Activated CD4-positive, alpha-beta memory T cell treated with anti-CD3 and anti-CD28 coated beads for 36 hours (primary cell): Measurements from ENCODE around the gene RNU7-1. TPM values are rescaled to one million over a fixed set of nuclear protein-coding genes. Genes with fewer than 3 reads are reported as not detected.
A peak's percentile ranks its signal among the peaks of the same experiment; 100 is the strongest.

ENCODE experiments used
- CTCF ChIA-PET: fragments of 350-600 bp; sonication (Branson Sonifier 250); formaldehyde crosslinking; loops from one replicate; lab custom pipeline; 2021; ENCODE audit warnings: antibody characterized with exemption, inconsistent platforms; lab: Charles Lee
- POLR2A ChIA-PET: fragments of 350-600 bp; sonication (Branson Sonifier 250); formaldehyde crosslinking; loops from one replicate; lab custom pipeline; 2021; ENCODE audit warnings: antibody characterized with exemption; lab: Charles Lee
- DNase-seq: peaks from one replicate; pipeline ENCODE4 v3.0.0-alpha.2; 2020
- H3K27ac Mint-ChIP-seq: one replicate; pipeline ENCODE4 v1.8.0; 2021; ENCODE audit warnings: mixed read lengths
- H3K27me3 Mint-ChIP-seq: one replicate; pipeline ENCODE4 v1.8.0; 2021; ENCODE audit warnings: mixed read lengths
- H3K36me3 Mint-ChIP-seq: one replicate; pipeline ENCODE4 v1.8.0; 2021; ENCODE audit warnings: mixed read lengths
- H3K4me1 Mint-ChIP-seq: one replicate; pipeline ENCODE4 v1.8.0; 2021; ENCODE audit warnings: low read depth, mixed read lengths
- H3K4me3 Mint-ChIP-seq: one replicate; pipeline ENCODE4 v1.8.0; 2021; ENCODE audit warnings: mild to moderate bottlenecking, mixed read lengths
- H3K9me3 Mint-ChIP-seq: one replicate; pipeline ENCODE4 v1.8.0; 2021; ENCODE audit warnings: mixed read lengths
- intact Hi-C: fragments of 100-400 bp; cut with micrococcal nuclease; formaldehyde crosslinking; loops from one replicate; pipeline ENCODE4 v1.15.1; 2023
- total RNA-seq, 2 experiments: library from RNA; stranded (reverse); gene quantifications; one replicate each; pipeline ENCODE4 v1.2.3, GENCODE V29; 2021

Gene RNU7-1
- total RNA-seq, 2 experiments from 2014 or later = not detected

DNA sequence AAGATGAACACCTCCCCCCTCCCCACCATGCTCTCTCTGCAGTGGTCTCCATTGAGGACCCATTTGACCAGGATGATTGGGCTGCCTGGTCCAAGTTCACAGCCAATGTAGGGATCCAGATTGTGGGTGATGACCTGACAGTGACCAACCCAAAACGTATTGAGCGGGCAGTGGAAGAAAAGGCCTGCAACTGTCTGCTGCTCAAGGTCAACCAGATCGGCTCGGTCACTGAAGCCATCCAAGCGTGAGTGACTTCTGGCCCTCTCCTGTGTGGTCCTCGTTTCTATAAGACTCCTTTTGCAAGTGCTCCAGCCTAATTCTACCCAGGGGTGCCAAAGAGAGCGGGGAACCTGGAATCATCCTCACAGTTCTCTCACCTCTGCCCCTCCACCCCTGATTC lies 22.1 kb upstream of the RNU7-1 start:
- intact Hi-C loops = loop anchor here (5.0 kb wide), 1 partner anchor 171 kb away; the partner anchor contains the start of gene C1R
- Mint-ChIP-seq H3K9me3 (no peaks in the 10 kb centered on the region), H3K27me3 (no peaks in the 10 kb centered on the region), H3K4me1 (peaks cover 30% of the 10 kb centered on the region), H3K36me3 (peaks cover 34% of the 10 kb centered on the region), H3K27ac (no peak overlapping the region), H3K4me3 (no peak overlapping the region)
- CTCF ChIA-PET = interaction anchor here (0.7 to 1.4 kb wide), 5 partner anchors 10 to 97 kb away, joined by 3 to 4 read pairs (median 3); partner anchors contain the start of gene LPCAT3
- POLR2A ChIA-PET = interaction anchor here (1.5 kb wide), 2 partner anchors 18 to 22 kb away, joined by 3 read pairs; partner anchors contain the start of genes C12orf57 and RNU7-1
- no peak for DNase-seq

DNA sequence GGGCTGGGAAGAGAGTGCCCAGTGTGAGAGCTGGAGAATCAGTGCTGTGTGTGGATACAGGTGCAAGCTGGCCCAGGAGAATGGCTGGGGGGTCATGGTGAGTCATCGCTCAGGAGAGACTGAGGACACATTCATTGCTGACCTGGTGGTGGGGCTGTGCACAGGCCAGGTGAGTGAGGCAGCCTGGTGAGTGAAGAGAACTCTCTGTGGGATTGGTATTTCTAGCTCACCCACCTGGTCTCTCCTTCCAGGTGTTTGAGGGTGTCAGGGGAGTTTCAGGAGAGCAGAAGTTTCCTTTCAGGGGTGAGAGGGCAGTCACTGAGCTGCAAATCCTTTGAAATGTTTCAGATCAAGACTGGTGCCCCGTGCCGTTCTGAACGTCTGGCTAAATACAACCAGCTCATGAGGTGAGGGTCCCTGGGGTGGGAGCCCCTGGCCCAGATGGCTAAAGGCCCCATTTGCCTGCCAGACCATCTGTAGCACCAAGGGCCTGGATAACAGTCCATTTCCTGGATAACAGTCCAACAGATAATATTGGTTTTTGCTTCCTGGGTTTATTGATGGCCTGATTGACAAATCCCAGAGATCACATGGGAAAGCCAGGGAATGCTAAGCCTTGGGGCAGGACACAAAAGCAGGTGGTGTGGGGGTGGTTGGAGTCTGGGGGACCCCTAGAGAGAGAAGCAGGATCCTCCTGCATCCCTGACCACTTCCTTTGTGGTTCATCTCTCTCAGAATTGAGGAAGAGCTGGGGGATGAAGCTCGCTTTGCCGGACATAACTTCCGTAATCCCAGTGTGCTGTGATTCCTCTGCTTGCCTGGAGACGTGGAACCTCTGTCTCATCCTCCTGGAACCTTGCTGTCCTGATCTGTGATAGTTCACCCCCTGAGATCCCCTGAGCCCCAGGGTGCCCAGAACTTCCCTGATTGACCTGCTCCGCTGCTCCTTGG lies 21.3 kb upstream of the RNU7-1 start:
- intact Hi-C loops = loop anchor here (5.0 kb wide), 1 partner anchor 170 kb away; the partner anchor contains the start of gene C1R
- CTCF ChIA-PET = interaction anchor here (0.7 to 4.8 kb wide), 7 partner anchors 10 to 96 kb away, joined by 3 to 42 read pairs (median 4); partner anchors contain the start of genes C12orf57, LPCAT3 and RNU7-1
- Mint-ChIP-seq H3K4me1 (peaks cover 37% of the 10 kb centered on the region), H3K4me3 (no peak overlapping the region), H3K9me3 (no peaks in the 10 kb centered on the region), H3K27me3 (no peaks in the 10 kb centered on the region), H3K27ac (no peak overlapping the region), H3K36me3 (peaks cover 28% of the 10 kb centered on the region)
- POLR2A ChIA-PET = interaction anchor here (1.5 kb wide), 2 partner anchors 17 to 21 kb away, joined by 3 read pairs; partner anchors contain the start of genes C12orf57 and RNU7-1
- no peak for DNase-seq

DNA sequence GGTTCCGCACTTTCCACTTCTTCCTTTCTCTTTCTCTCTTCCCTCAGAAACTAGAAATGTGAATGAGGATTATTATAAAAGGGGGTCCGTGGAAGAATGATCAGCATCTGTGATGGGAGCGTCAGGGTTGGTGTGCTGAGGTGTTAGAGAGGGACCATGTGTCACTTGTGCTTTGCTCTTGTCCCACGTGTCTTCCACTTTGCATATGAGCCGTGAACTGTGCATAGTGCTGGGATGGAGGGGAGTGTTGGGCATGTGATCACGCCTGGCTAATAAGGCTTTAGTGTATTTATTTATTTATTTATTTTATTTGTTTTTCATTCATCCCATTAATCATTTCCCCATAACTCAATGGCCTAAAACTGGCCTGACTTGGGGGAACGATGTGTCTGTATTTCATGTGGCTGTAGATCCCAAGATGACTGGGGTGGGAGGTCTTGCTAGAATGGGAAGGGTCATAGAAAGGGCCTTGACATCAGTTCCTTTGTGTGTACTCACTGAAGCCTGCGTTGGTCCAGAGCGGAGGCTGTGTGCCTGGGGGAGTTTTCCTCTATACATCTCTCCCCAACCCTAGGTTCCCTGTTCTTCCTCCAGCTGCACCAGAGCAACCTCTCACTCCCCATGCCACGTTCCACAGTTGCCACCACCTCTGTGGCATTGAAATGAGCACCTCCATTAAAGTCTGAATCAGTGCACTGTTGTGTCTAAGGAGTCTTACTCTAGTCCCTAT lies 20.4 kb upstream of the RNU7-1 start:
- peaks cover 22% of the 10 kb centered on the region for H3K36me3 Mint-ChIP-seq
- H3K9me3 Mint-ChIP-seq = no peaks in the 10 kb centered on the region
- H3K27ac Mint-ChIP-seq = no peak overlapping the region
- no peak overlapping the region for H3K4me3 Mint-ChIP-seq
- POLR2A ChIA-PET = interaction anchor here (0.8 to 4.7 kb wide), 6 partner anchors 14 to 51 kb away, joined by 3 to 39 read pairs (median 6); partner anchors contain the start of genes C12orf57, RNU7-1 and SPSB2
- no peaks in the 10 kb centered on the region for H3K27me3 Mint-ChIP-seq
- peaks cover 37% of the 10 kb centered on the region for H3K4me1 Mint-ChIP-seq
- DNase-seq = no peak
- CTCF ChIA-PET = interaction anchor here (0.7 to 4.8 kb wide), 11 partner anchors 11 to 186 kb away, joined by 3 to 42 read pairs (median 12); partner anchors contain the start of genes C12orf57, C1RL, ENO2 and RNU7-1
- intact Hi-C loops = loop anchor here (5.0 kb wide), 1 partner anchor 169 kb away; the partner anchor contains the start of gene C1R

DNA sequence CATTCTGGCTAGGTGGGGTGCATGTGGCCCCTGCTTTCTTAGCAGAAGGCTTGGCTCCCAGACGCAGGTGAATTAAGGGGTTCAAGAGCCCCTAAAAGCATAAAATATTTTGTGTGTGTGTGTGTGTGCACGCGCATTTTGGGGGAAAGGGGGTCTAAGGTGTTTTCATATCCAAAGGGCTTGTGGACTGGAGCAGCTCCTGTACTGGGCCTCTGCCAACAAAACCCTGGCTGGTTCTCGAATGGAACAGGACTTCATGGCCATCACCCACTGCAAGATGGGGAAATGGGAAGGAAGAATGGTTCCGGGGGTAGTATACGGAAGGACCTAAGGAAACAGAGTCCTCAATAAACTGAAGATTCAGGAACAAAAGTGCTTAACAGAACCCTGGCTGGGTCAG lies 19.8 kb upstream of the RNU7-1 start:
- Mint-ChIP-seq H3K9me3 (no peaks in the 10 kb centered on the region), H3K4me3 (no peak overlapping the region), H3K27ac (no peak overlapping the region), H3K27me3 (no peaks in the 10 kb centered on the region), H3K4me1 (peaks cover 41% of the 10 kb centered on the region), H3K36me3 (peaks cover 25% of the 10 kb centered on the region)
- CTCF ChIA-PET = interaction anchor here (0.6 to 4.8 kb wide), 17 partner anchors 10 to 185 kb away, joined by 3 to 42 read pairs (median 8); partner anchors contain the start of genes C12orf57, C1RL, ENO2 and RNU7-1
- DNase-seq = no peak
- intact Hi-C loops = loop anchor here (1.0 to 5.0 kb wide), 6 partner anchors 14 to 185 kb away; partner anchors contain the start of genes C12orf57, C1R and C1RL
- POLR2A ChIA-PET = interaction anchor here (0.8 to 4.7 kb wide), 5 partner anchors 11 to 51 kb away, joined by 3 to 39 read pairs (median 10); partner anchors contain the start of genes C12orf57, RNU7-1 and SPSB2

DNA sequence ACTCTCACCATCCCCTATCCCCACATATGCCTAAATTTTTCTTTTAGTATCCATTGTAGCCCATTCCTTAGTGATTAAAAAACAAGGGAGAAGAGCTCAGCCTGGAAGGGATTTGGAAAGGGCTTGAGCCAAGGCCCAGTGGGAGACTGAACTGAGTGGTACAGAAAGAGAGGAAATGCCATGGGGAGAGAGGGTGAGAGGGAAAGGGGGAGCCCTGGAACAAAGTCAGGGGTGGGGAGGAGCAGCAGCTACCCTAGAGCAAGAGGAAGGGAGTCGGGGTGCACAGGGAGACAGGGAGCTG lies 18.4 kb upstream of the RNU7-1 start:
- Mint-ChIP-seq H3K36me3 (peaks cover 16% of the 10 kb centered on the region), H3K27ac (peak overlapping the region; percentile 60), H3K9me3 (no peaks in the 10 kb centered on the region), H3K4me3 (no peak overlapping the region), H3K4me1 (peaks cover 48% of the 10 kb centered on the region), H3K27me3 (no peaks in the 10 kb centered on the region)
- no peak for DNase-seq
- ChIA-PET POLR2A (interaction anchor here (1.4 to 4.7 kb wide), 6 partner anchors 9 to 53 kb away, joined by 3 to 39 read pairs (median 10); partner anchors contain the start of genes C12orf57, ENO2, RNU7-1 and SPSB2), CTCF (interaction anchor here (0.6 to 4.8 kb wide), 22 partner anchors 8 to 188 kb away, joined by 3 to 42 read pairs (median 8); partner anchors contain the start of genes C12orf57, C1RL, ENO2 and RNU7-1)
- intact Hi-C loops = loop anchor here (2.0 kb wide), 2 partner anchors 36 to 184 kb away; partner anchors contain the start of gene C1RL

DNA sequence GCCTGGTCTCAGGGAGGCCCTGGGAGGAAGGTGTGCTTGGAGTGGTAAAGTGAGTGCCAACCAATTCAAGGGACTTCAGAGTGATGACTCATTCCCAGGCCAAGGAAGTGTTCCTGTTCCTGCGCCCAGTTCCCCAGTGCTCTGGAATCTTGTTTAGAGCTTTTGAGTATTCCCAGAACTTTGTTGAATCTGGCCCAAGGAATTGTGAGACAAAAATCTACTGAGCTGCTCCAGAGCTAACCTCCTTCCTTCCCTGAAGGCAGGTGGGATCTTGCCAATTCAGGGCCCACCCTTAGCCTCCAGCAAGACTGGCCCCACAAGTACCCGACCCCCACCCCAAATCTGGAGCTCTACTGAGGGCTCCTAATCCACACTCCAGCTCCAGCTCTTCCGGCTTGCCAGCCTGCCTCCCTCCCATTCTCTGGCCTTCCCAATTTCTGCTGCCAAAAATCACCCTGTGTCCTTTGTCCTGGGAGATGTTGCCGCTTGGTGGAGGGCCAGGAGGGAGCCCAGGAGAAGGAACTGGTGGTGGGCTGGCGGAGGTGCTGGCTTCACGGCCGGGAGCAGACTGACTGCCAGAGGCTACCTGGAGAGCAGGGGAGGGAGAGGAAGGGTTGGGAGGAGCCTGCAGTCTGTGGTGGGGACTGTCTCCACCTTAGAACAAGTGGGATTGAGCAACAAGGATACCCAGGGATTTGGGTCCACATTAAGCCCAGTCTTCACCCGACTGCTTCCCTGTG lies 17.9 kb upstream of the RNU7-1 start:
- Mint-ChIP-seq H3K9me3 (no peaks in the 10 kb centered on the region), H3K27ac (no peak overlapping the region), H3K27me3 (no peaks in the 10 kb centered on the region), H3K4me3 (no peak overlapping the region), H3K4me1 (peaks cover 50% of the 10 kb centered on the region), H3K36me3 (peaks cover 16% of the 10 kb centered on the region)
- CTCF ChIA-PET = interaction anchor here (0.6 to 4.8 kb wide), 23 partner anchors 8 to 187 kb away, joined by 3 to 42 read pairs (median 7); partner anchors contain the start of genes C12orf57, C1RL, ENO2 and RNU7-1
- intact Hi-C loops = loop anchor here (2.0 kb wide), 2 partner anchors 35 to 183 kb away; partner anchors contain the start of gene C1RL
- POLR2A ChIA-PET = interaction anchor here (0.7 to 4.7 kb wide), 7 partner anchors 9 to 59 kb away, joined by 3 to 39 read pairs (median 10); partner anchors contain the start of genes C12orf57, ENO2, RNU7-1 and SPSB2
- DNase-seq = no peak

DNA sequence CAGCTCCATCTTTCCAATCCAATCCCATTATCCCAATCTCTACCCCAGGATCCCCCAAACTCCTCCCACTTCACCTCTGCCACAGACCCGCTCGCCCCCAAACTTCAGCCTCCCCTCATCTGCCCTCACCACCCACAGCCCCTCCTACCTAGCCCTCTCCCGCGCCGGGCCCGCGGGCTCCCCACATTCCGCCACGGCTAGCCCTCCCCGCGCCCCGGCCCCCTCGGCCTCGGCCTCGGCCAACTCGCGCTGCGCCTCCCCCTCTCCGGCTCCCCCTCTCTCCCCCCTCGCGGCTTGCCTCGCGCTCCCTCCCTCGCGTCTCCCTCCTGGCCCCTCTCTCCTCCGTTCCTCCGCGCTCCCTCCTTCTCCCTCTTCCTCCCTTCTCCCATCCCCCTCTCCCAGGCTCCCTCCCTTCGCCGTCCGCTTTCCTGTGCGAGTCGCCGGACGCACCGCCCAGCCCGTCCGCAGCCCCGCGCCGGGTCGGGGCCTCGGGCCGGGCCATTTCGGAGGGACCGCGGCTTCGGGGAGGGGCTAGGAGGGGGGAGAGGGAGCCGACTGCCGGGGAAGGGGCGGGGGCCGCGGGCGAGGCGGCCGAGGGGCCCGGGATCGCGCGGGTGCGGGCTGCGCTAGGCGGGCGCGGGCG lies 16.1 kb upstream of the RNU7-1 start, which contains the start of gene ATN1:
Gene ATN1 (plus strand): TSS at position 581 of the 643 bp plus-strand sequence. CDS start 6,043 bp downstream, outside the sequence.
- H3K36me3 Mint-ChIP-seq = peaks cover 7% of the 10 kb centered on the region
- H3K9me3 Mint-ChIP-seq = no peaks in the 10 kb centered on the region
- CTCF ChIA-PET = interaction anchor here (0.8 to 4.8 kb wide), 7 partner anchors 11 to 181 kb away, joined by 3 to 42 read pairs (median 7); partner anchors contain the start of genes C12orf57, ENO2, RNU7-1 and SPSB2
- peak within 1 kb of the TSS; percentile 89 for H3K27ac Mint-ChIP-seq
- intact Hi-C loops = loop anchor here (1.0 kb wide), 1 partner anchor 9 kb away; no protein-coding TSS in a partner anchor
- no peaks in the 10 kb centered on the region for H3K27me3 Mint-ChIP-seq
- POLR2A ChIA-PET = interaction anchor here (1.0 to 4.7 kb wide), 8 partner anchors 9 to 55 kb away, joined by 3 to 39 read pairs (median 12); partner anchors contain the start of genes C12orf57, RNU7-1 and SPSB2
- DNase-seq = peak; percentile 61
- H3K4me1 Mint-ChIP-seq = peaks cover 64% of the 10 kb centered on the region
- H3K4me3 Mint-ChIP-seq = peak within 1 kb of the TSS; percentile 84

DNA sequence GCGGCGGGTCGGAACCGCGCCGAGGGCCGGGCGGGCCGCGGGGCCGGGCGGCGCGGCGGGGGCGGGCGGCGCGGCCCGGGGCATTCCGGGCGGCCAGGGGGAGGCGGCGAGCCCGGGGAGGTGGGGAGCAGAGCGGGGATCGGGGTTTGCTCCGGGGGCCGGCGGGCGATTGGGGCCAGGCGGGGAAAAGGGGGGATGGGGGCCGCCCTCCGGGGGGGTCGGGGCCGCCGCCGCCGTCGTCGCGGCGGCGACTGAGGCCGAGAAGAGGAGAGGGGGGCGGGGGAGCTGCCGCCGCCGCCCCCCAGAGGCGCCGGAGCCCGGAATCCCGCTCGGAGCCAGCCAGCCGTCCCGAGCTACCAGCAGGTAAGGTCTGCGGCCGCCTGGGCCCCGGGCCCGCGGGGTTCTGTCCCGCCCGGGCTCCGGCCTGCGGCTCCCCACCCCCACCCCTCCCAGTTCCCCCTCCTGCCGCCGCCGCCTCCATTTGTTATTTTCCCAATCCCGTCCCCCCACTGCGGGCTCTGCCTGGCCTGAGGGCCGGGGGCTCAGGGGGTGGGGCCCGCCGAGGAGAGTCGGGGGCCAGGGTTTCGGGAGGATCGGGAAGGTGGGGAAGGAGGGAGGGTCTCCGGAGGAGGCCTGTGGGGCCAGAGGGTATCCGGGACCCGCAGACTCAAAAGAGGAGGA lies 15.5 kb upstream of the RNU7-1 start:
- Mint-ChIP-seq H3K27ac (peak overlapping the region; percentile 89), H3K9me3 (no peaks in the 10 kb centered on the region), H3K4me3 (peak overlapping the region; percentile 84), H3K27me3 (no peaks in the 10 kb centered on the region), H3K36me3 (peaks cover 3% of the 10 kb centered on the region), H3K4me1 (peaks cover 69% of the 10 kb centered on the region)
- ChIA-PET POLR2A (interaction anchor here (1.1 to 2.7 kb wide), 6 partner anchors 10 to 56 kb away, joined by 3 to 28 read pairs (median 6); partner anchors contain the start of genes C12orf57, RNU7-1 and SPSB2), CTCF (interaction anchor here (0.6 to 2.2 kb wide), 7 partner anchors 10 to 75 kb away, joined by 3 to 12 read pairs (median 3); partner anchors contain the start of genes C12orf57 and RNU7-1)
- no peak for DNase-seq
- intact Hi-C loops = loop anchor here (1.0 kb wide), 1 partner anchor 8 kb away; no protein-coding TSS in a partner anchor
